A549 (cell line): ENCODE measurements around the gene TAF1B.

Source experiments
- BHLHE40 ChIP-seq: IDR thresholded peaks from 2 replicates; pipeline ENCODE4 v1.6.1; 2012; ENCODE audit warnings: low read depth, low read length, inconsistent platforms
- CBX2 ChIP-seq: fragments of 200-600 bp; sonication (generic); IDR thresholded peaks from 2 replicates; pipeline ENCODE4 v1.6.1; 2016; ENCODE audit warnings: low read depth, mild to moderate bottlenecking, borderline replicate concordance
- CTCF ChIP-seq: fragments of >200 bp; sonication (Bioruptor Twin); formaldehyde crosslinking; IDR thresholded peaks from 3 replicates; pipeline ENCODE4 v1.5.1; 2016
- E2F6 ChIP-seq: IDR thresholded peaks from 2 replicates; pipeline ENCODE4 v1.6.1; 2012; ENCODE audit warnings: low read depth, borderline replicate concordance
- GATA3 ChIP-seq: IDR thresholded peaks from 2 replicates; pipeline ENCODE4 v1.6.1; 2012; ENCODE audit warnings: borderline replicate concordance
- JUNB ChIP-seq: fragments of >200 bp; sonication (Bioruptor Twin); formaldehyde crosslinking; IDR thresholded peaks from 2 replicates; pipeline ENCODE4 v1.6.1; 2016
- KDM5A ChIP-seq: fragments of 200-600 bp; sonication (generic); IDR thresholded peaks from 2 replicates; pipeline ENCODE4 v1.6.1; 2016; ENCODE audit warnings: antibody characterized with exemption, mild to moderate bottlenecking
- POLR2A ChIP-seq: IDR thresholded peaks from 2 replicates; pipeline ENCODE4 v1.6.1; 2012; ENCODE audit warnings: mild to moderate bottlenecking, low read length
- RNF2 ChIP-seq: fragments of 200-600 bp; sonication (generic); IDR thresholded peaks from 2 replicates; pipeline ENCODE4 v1.6.1; 2016; ENCODE audit warnings: low read depth, mild to moderate bottlenecking, antibody characterized with exemption, moderate library complexity, borderline replicate concordance
- TP53 ChIP-seq: fragments of 250-450 bp; sonication (Bioruptor Pico); IDR thresholded peaks from 2 replicates; pipeline ENCODE4 v1.5.0; 2021; ENCODE audit warnings: mild to moderate bottlenecking, moderate library complexity
- USF2 ChIP-seq: fragments of 450-650 bp; IDR thresholded peaks from 2 replicates; pipeline ENCODE4 v1.6.1; 2014; ENCODE audit warnings: antibody characterized with exemption
- ZFP36 ChIP-seq: fragments of 450-650 bp; IDR thresholded peaks from 2 replicates; pipeline ENCODE4 v1.6.1; 2014; ENCODE audit warnings: borderline replicate concordance; ENCODE audit not compliant: partially characterized antibody

GRCh38 chr2:9846554-9846953 is 3.3 kb downstream of the TAF1B start:
- TF ChIP-seq CTCF: no peak
- no peak for TF ChIP-seq KDM5A
- no peak for TF ChIP-seq BHLHE40
- no peak for TF ChIP-seq E2F6
- no peak for TF ChIP-seq POLR2A
- no peak for TF ChIP-seq JUNB
- TF ChIP-seq USF2: no peak
- no peak for TF ChIP-seq RNF2
- TF ChIP-seq TP53 (CRISPR knock-in tag): no peak
- TF ChIP-seq CBX2: no peak
- TF ChIP-seq ZFP36: no peak
- TF ChIP-seq GATA3: no peak
